IPS-NIHi11 (cell line): ENCODE measurements around the gene TMEM256.

Experiments
- DNase-seq: peaks from one replicate; pipeline ENCODE4 v3.0.0; 2012; ENCODE audit warnings: mixed read lengths, low spot score

TMEM256 gene

GRCh38 chr17:7407485-7408251, 3.8 kb upstream of the TMEM256 start, which contains the start of gene NLGN2:
Gene NLGN2, plus strand, starts transcription at chr17:7407845. Its CDS starts 411 bp downstream, at chr17:7408256.
- no peak for DNase-seq

- DNase-seq: no peak
These were observed 3.2 kb upstream of the TMEM256 start for GRCh38 chr17:7407082-7407481.

GRCh38 chr17:7406235-7406825, 2.4 kb upstream of the TMEM256 start:
- no peak for DNase-seq

GRCh38 chr17:7405350-7406234, 1.7 kb upstream of the TMEM256 start:
- DNase-seq: peak; percentile 60

- DNase-seq: peak; percentile 75
These were observed 946 bp upstream of the TMEM256 start for GRCh38 chr17:7404737-7405349.

GRCh38 chr17:7403727-7403976, 245 bp downstream of the TMEM256 start:
- DNase-seq: peak; percentile 80

GRCh38 chr17:7403043-7403726, 712 bp downstream of the TMEM256 start:
- no peak for DNase-seq

- no peak for DNase-seq
These were observed 5.3 kb downstream of the TMEM256 start for GRCh38 chr17:7398612-7399011.

- no peak for DNase-seq
These were observed 7.8 kb downstream of the TMEM256 start for GRCh38 chr17:7396147-7396546.

GRCh38 chr17:7394452-7395191, 9.3 kb downstream of the TMEM256 start, which contains the start of gene PLSCR3:
Gene PLSCR3, minus strand, starts transcription at chr17:7394525. Its CDS starts 415 bp downstream, at chr17:7394110.
- DNase-seq: peak; percentile 97

GRCh38 chr17:7393613-7394451, 10.1 kb downstream of the TMEM256 start:
- DNase-seq: peak; percentile 86

- no peak for DNase-seq
These were observed 10.9 kb downstream of the TMEM256 start for GRCh38 chr17:7392696-7393612.

- DNase-seq: no peak
These were observed 12.6 kb downstream of the TMEM256 start for GRCh38 chr17:7391307-7391706.

- no peak for DNase-seq
These were observed 13.7 kb downstream of the TMEM256 start for GRCh38 chr17:7389924-7390910.

GRCh38 chr17:7388856-7389255, 15.0 kb downstream of the TMEM256 start:
- no peak for DNase-seq

GRCh38 chr17:7384489-7385081, 19.3 kb downstream of the TMEM256 start:
- no peak for DNase-seq

- DNase-seq: peak; percentile 97
These were observed 20.0 kb downstream of the TMEM256 start for GRCh38 chr17:7383742-7384488.
